GM12878 (cell line): ENCODE measurements around the gene PRR23C. TPM values are rescaled to one million over a fixed set of nuclear protein-coding genes. Genes with fewer than 3 reads are reported as not detected.

Source experiments
- ATAC-seq: fragments of 200-7000 bp; cut with Tn5 transposase; 3 replicates; pipeline ENCODE4 v1.9.1; 2020; ENCODE audit warnings: mild to moderate bottlenecking, moderate library complexity
- BruUV-seq: library from RNA; stranded (reverse); fragments of 400-500 nt; replicated peaks from 2 replicates; lab custom pipeline; 2021; lab: Mats Ljungman, UMichigan
- CTCF ChIA-PET: fragments of 300-600 bp; sonication (Branson Sonifier 250); formaldehyde crosslinking; extraction: SDS; loops from one replicate; lab custom pipeline; 2021; ENCODE audit warnings: inconsistent platforms; lab: Yijun Ruan, JAX
- POLR2A ChIA-PET: fragments of 350-600 bp; formaldehyde crosslinking; extraction: SDS; loops from one replicate; lab custom pipeline; 2021; ENCODE audit warnings: inconsistent platforms; lab: Charles Lee
- RAD21 ChIA-PET: fragments of 300-600 bp; sonication (Branson Sonifier 250); formaldehyde crosslinking; loops from one replicate; lab custom pipeline; 2023; ENCODE audit warnings: antibody characterized with exemption; ENCODE audit not compliant: unreplicated experiment; lab: Charles Lee
- SMC1A ChIA-PET: fragments of 300-600 bp; sonication (Branson Sonifier 250); formaldehyde crosslinking; loops from one replicate; lab custom pipeline; 2023; ENCODE audit not compliant: unreplicated experiment, uncharacterized antibody; lab: Charles Lee
- DNase-seq: peaks from one replicate; pipeline ENCODE4 v3.0.0-alpha.2; 2011; ENCODE audit warnings: low read depth, low spot score
- FAIRE-seq: peaks from 3 replicates; lab custom pipeline; 2011; peaks lifted over from hg19 to GRCh38; lab: Jason Lieb, UNC
- H2AFZ ChIP-seq: 2 replicates; pipeline ENCODE4 v1.6.0; 2011; ENCODE audit warnings: low read depth, low read length, control low read depth; ENCODE audit not compliant: control insufficient read depth
- H3K27ac ChIP-seq: 2 replicates; pipeline ENCODE4 v1.5.1; 2011; ENCODE audit warnings: control low read depth; ENCODE audit not compliant: control insufficient read depth, insufficient read depth
- H3K27me3 ChIP-seq, 2 experiments: replicated peaks in 1 of 2; 2 replicates each; pipeline versions ENCODE4 v1.6.0 to v1.6.1; 2011; ENCODE audit warnings: low read length in 1 of 2; ENCODE audit not compliant: control insufficient read depth in 2 of 2, insufficient read depth in 2 of 2
- H3K36me3 ChIP-seq, 2 experiments: 2 replicates each; pipeline ENCODE4 v1.5.1; 2011; ENCODE audit warnings: low read length in 1 of 2; ENCODE audit not compliant: control insufficient read depth in 2 of 2, insufficient read depth in 2 of 2
- H3K4me1 ChIP-seq: 2 replicates; pipeline ENCODE4 v1.6.1; 2011; ENCODE audit warnings: mild to moderate bottlenecking, low read length, moderate library complexity, mixed read lengths; ENCODE audit not compliant: control insufficient read depth, insufficient read depth
- H3K4me2 ChIP-seq: 2 replicates; pipeline ENCODE4 v1.6.0; 2011; ENCODE audit warnings: control low read depth; ENCODE audit not compliant: control insufficient read depth, insufficient read depth
- H3K4me3 ChIP-seq: fragments of 200-600 bp; sonication (generic); 2 replicates; pipeline ENCODE4 v1.5.1; 2016
- H3K79me2 ChIP-seq: 2 replicates; pipeline ENCODE4 v1.6.0; 2011; ENCODE audit warnings: low read length; ENCODE audit not compliant: control insufficient read depth, insufficient read depth
- H3K9ac ChIP-seq: 2 replicates; pipeline ENCODE4 v1.8.0; 2011; ENCODE audit warnings: low read length, control low read depth, mixed read lengths; ENCODE audit not compliant: control insufficient read depth, insufficient read depth
- H3K9me3 ChIP-seq: replicated peaks from 3 replicates; pipeline ENCODE4 v1.5.1; 2011; ENCODE audit warnings: mild to moderate bottlenecking, low read length; ENCODE audit not compliant: control insufficient read depth, insufficient read depth
- H4K20me1 ChIP-seq: 2 replicates; pipeline ENCODE4 v1.6.0; 2011; ENCODE audit not compliant: control insufficient read depth, insufficient read depth
- BHLHE40 ChIP-seq, 2 experiments: fragments of 450-650 bp in 1 of 2; IDR thresholded peaks; 2 replicates each; pipeline ENCODE4 v1.6.1; 2011 to 2017; ENCODE audit warnings: low read depth in 2 of 2, borderline replicate concordance in 1 of 2, improper control_type of control experiment in 1 of 2, low read length in 1 of 2, mild to moderate bottlenecking in 1 of 2
- EP300 ChIP-seq, 2 experiments: fragments of 150-350 bp in 1 of 2; IDR thresholded peaks; 2 replicates each; pipeline ENCODE4 v1.6.1; 2011 to 2012; ENCODE audit warnings: low read depth in 2 of 2, low read length in 2 of 2, borderline replicate concordance in 1 of 2, improper control_type of control experiment in 1 of 2, inconsistent platforms in 1 of 2; ENCODE audit not compliant: control insufficient read depth in 1 of 2
- GATAD2B ChIP-seq: fragments of 450-650 bp; conservative IDR thresholded peaks from 2 replicates; pipeline ENCODE4 v1.6.1; 2017; ENCODE audit warnings: low read depth, mild to moderate bottlenecking, moderate library complexity
- HDAC2 ChIP-seq: fragments of 200-600 bp; sonication (generic); IDR thresholded peaks from 2 replicates; pipeline ENCODE4 v1.6.1; 2017
- IKZF1 ChIP-seq: fragments of 450-650 bp; conservative IDR thresholded peaks from 2 replicates; pipeline ENCODE4 v1.6.1; 2017; ENCODE audit warnings: antibody characterized with exemption, mild to moderate bottlenecking
- IKZF2 ChIP-seq, 2 experiments: fragments of 450-650 bp; IDR thresholded peaks; 2 replicates each; pipeline ENCODE4 v1.6.1; 2017; ENCODE audit warnings: mild to moderate bottlenecking in 2 of 2, moderate library complexity in 2 of 2
- IRF4 ChIP-seq: IDR thresholded peaks from 2 replicates; pipeline ENCODE4 v1.6.1; 2011; ENCODE audit warnings: low read depth, low read length
- LARP7 ChIP-seq: fragments of 450-650 bp; IDR thresholded peaks from 2 replicates; pipeline ENCODE4 v1.6.1; 2017; ENCODE audit warnings: mild to moderate bottlenecking
- PAX5 ChIP-seq: IDR thresholded peaks from 2 replicates; pipeline ENCODE4 v1.6.1; 2011; ENCODE audit warnings: low read depth, low read length, borderline replicate concordance
- RELA ChIP-seq: fragments of 450-650 bp; IDR thresholded peaks from 2 replicates; pipeline ENCODE4 v1.8.0; 2014; ENCODE audit warnings: borderline replicate concordance; ENCODE audit not compliant: partially characterized antibody
- SIX5 ChIP-seq: IDR thresholded peaks from 2 replicates; pipeline ENCODE4 v1.6.1; 2011; ENCODE audit warnings: mild to moderate bottlenecking, low read depth, low read length, moderate library complexity; ENCODE audit not compliant: severe bottlenecking
- SREBF1 ChIP-seq: IDR thresholded peaks from 2 replicates; pipeline ENCODE4 v1.6.1; 2012; ENCODE audit warnings: mild to moderate bottlenecking, low read length
- STAT3 ChIP-seq: IDR thresholded peaks from 2 replicates; pipeline ENCODE4 v1.6.1; 2011; ENCODE audit warnings: low read depth, low read length, improper control_type of control experiment
- TCF7 ChIP-seq: IDR thresholded peaks from 2 replicates; pipeline ENCODE4 v1.6.1; 2014; ENCODE audit warnings: antibody characterized with exemption, borderline replicate concordance
- ZNF24 ChIP-seq: fragments of 450-650 bp; IDR thresholded peaks from 2 replicates; pipeline ENCODE4 v1.6.1; 2017; ENCODE audit warnings: antibody characterized with exemption, mild to moderate bottlenecking
- WGBS: methylation state at CpG from one replicate; pipeline ENCODE4 v1.1.6; 2016; ENCODE audit warnings: low lambda C conversion rate; ENCODE audit not compliant: insufficient replicate concordance, insufficient coverage; ENCODE audit errors: missing lambda C conversion rate; 5-methylcytosine and 5-hydroxymethylcytosine counted together
- in situ Hi-C: fragments of 300-500 bp; cut with MboI; formaldehyde crosslinking; loops from 9 replicates; pipeline ENCODE4 v1.14.3; 2018; ENCODE audit warnings: mixed read lengths
- intact Hi-C: fragments of 100-400 bp; cut with micrococcal nuclease; formaldehyde crosslinking; loops from one replicate; pipeline ENCODE4 v1.14.2; 2022; ENCODE audit not compliant: unreplicated experiment
- polyA plus RNA-seq, 11 experiments: library from polyadenylated mRNA; depleted of rRNA in 4 of 11; unstranded in 6 of 11; stranded (reverse) in 5 of 11; fragments of >200 nt; fragmentation: Nextera tagmentation in 4 of 11; fragmentation: Illumina TruSeq in 1 of 11; extraction: Ambion mirVana in 4 of 11; extraction: Trizol in 1 of 11; gene quantifications; 1 replicate in 1 of 11; 2 replicates in 10 of 11; pipeline versions ENCODE4 v1.2.1 to v1.2.3, GENCODE V29; 2011 to 2016; ENCODE audit warnings: inconsistent platforms in 2 of 11, missing spikeins in 2 of 11, low read depth in 1 of 11
- total RNA-seq, 4 experiments: library from RNA; depleted of rRNA in 3 of 4; stranded (reverse); fragments of >200 nt in 3 of 4; fragmentation: Illumina TruSeq in 1 of 4; extraction: Trizol in 1 of 4; gene quantifications; 2 replicates each; pipeline versions ENCODE4 v1.2.1 to v1.2.3, GENCODE V29; 2013 to 2021
- TF ChIP-seq, protein P1 (sequence below): fragments of 450-650 bp; IDR thresholded peaks from 2 replicates; pipeline ENCODE4 v1.6.1; 2016; ENCODE audit warnings: mild to moderate bottlenecking
- TF ChIP-seq, protein P2 (sequence below): fragments of 450-650 bp; IDR thresholded peaks from 2 replicates; pipeline ENCODE4 v1.6.1; 2018; ENCODE audit warnings: borderline replicate concordance, mild to moderate bottlenecking; ENCODE audit not compliant: partially characterized antibody
- TF ChIP-seq, protein P3 (sequence below): fragments of 450-650 bp; IDR thresholded peaks from 2 replicates; pipeline ENCODE4 v1.6.1; 2018; ENCODE audit warnings: mild to moderate bottlenecking, low read depth, moderate library complexity; ENCODE audit not compliant: partially characterized antibody

The PRR23C gene
- total and polyA plus RNA-seq, 10 of the 15 experiments (the other 5 are each of a cell fraction or from before 2014, with no cell fraction given), result not detected

DNA sequence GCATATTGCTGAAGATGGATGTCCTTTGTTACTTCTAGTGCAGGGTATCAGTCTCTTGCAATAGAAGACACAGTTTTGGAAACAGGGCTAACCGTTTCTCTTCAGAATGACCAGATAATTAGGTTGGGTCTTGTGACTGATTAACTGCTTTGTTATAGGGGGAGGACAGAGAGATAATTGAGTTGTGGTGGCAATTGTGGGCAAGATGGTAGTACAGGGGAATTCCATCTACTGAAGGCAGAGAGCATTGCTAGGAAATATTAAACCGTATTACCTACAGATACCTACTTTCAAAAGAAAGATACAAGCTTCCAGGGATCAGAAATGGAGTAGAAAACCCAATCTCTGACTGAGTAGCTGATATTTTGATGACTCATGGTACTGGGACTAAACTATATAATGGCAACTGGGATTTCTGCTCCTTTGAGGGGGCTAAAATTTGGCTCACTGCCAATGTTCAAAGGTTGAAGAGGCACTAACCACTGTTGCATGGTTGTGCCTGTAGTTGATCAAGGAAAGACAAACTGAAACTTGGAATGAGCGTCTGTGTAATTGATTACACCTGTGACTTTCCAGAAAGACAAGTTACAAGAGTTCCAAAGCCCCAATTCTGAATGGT, 28.2 kb downstream of the PRR23C start:
- Histone ChIP-seq H3K9me3 (no peaks in the 10 kb centered on the region; the same call in 2 of the 3 replicates), H3K4me1 (no peaks in the 10 kb centered on the region), H3K27me3 (no peaks in the 10 kb centered on the region), H3K4me3 (no peak overlapping the region), H3K9ac (no peak overlapping the region), H3K36me3 (no peaks in the 10 kb centered on the region), H3K79me2 (no peaks in the 10 kb centered on the region), H4K20me1 (no peaks in the 10 kb centered on the region), H2AFZ (no peak overlapping the region), H3K4me2 (no peak overlapping the region), H3K27ac (no peak overlapping the region)
- peak; percentile 95 for ATAC-seq
- ChIA-PET RAD21 (no interaction called here), SMC1A (interaction anchor here (1.1 to 1.4 kb wide), 2 partner anchors 88 to 93 kb away, joined by 3 read pairs; no protein-coding TSS in a partner anchor), CTCF (no interaction called here), POLR2A (no interaction called here)
- intact Hi-C loops (no loop called here), in situ Hi-C loops (no loop called here)
- WGBS, result 13% methylated on average over 3 of the region's 3 CpGs
- peak; percentile 55 for DNase-seq
- BruUV-seq, result no TSS peak
- no peak for FAIRE-seq
- TF ChIP-seq, protein P1, sequence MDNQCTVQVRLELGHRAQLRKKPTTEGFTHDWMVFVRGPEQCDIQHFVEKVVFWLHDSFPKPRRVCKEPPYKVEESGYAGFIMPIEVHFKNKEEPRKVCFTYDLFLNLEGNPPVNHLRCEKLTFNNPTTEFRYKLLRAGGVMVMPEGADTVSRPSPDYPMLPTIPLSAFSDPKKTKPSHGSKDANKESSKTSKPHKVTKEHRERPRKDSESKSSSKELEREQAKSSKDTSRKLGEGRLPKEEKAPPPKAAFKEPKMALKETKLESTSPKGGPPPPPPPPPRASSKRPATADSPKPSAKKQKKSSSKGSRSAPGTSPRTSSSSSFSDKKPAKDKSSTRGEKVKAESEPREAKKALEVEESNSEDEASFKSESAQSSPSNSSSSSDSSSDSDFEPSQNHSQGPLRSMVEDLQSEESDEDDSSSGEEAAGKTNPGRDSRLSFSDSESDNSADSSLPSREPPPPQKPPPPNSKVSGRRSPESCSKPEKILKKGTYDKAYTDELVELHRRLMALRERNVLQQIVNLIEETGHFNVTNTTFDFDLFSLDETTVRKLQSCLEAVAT, result peak; percentile 32; the same call in 1 of the 2 replicates
- TF ChIP-seq EP300 (IDR thresholded peaks at IDR 0.05; ENCODE audit: borderline replicate concordance in 1 of 2, control insufficient read depth in 1 of 2, low read depth in 2 of 2, low read length in 2 of 2), result peak in 1 of 2 experiments; percentile 17; a peak in 2 of 4 replicates
- no peak for TF ChIP-seq ZNF24
- TF ChIP-seq, protein P2, sequence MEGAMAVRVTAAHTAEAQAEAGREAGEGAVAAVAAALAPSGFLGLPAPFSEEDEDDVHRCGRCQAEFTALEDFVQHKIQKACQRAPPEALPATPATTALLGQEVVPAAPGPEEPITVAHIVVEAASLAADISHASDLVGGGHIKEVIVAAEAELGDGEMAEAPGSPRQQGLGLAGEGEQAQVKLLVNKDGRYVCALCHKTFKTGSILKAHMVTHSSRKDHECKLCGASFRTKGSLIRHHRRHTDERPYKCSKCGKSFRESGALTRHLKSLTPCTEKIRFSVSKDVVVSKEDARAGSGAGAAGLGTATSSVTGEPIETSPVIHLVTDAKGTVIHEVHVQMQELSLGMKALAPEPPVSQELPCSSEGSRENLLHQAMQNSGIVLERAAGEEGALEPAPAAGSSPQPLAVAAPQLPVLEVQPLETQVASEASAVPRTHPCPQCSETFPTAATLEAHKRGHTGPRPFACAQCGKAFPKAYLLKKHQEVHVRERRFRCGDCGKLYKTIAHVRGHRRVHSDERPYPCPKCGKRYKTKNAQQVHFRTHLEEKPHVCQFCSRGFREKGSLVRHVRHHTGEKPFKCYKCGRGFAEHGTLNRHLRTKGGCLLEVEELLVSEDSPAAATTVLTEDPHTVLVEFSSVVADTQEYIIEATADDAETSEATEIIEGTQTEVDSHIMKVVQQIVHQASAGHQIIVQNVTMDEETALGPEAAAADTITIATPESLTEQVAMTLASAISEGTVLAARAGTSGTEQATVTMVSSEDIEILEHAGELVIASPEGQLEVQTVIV, result no peak
- no peak for TF ChIP-seq PAX5
- no peak for TF ChIP-seq SIX5
- TF ChIP-seq GATAD2B, result no peak
- no peak for TF ChIP-seq HDAC2
- TF ChIP-seq IRF4, result no peak
- TF ChIP-seq, protein P3, sequence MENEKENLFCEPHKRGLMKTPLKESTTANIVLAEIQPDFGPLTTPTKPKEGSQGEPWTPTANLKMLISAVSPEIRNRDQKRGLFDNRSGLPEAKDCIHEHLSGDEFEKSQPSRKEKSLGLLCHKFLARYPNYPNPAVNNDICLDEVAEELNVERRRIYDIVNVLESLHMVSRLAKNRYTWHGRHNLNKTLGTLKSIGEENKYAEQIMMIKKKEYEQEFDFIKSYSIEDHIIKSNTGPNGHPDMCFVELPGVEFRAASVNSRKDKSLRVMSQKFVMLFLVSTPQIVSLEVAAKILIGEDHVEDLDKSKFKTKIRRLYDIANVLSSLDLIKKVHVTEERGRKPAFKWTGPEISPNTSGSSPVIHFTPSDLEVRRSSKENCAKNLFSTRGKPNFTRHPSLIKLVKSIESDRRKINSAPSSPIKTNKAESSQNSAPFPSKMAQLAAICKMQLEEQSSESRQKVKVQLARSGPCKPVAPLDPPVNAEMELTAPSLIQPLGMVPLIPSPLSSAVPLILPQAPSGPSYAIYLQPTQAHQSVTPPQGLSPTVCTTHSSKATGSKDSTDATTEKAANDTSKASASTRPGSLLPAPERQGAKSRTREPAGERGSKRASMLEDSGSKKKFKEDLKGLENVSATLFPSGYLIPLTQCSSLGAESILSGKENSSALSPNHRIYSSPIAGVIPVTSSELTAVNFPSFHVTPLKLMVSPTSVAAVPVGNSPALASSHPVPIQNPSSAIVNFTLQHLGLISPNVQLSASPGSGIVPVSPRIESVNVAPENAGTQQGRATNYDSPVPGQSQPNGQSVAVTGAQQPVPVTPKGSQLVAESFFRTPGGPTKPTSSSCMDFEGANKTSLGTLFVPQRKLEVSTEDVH, result no peak
- no peak for TF ChIP-seq TCF7
- peak in 1 of 2 experiments; percentile 63; a peak in 1 of 4 replicates for TF ChIP-seq BHLHE40 (IDR thresholded peaks at IDR 0.05; ENCODE audit: borderline replicate concordance in 1 of 2, low read depth in 2 of 2, low read length in 1 of 2)
- TF ChIP-seq STAT3, result no peak
- TF ChIP-seq IKZF1, result peak; percentile 80
- no peak for TF ChIP-seq LARP7
- no peak for TF ChIP-seq SREBF1
- TF ChIP-seq IKZF2 (IDR thresholded peaks at IDR 0.05), result peak; percentile 64 to 81
- TF ChIP-seq RELA, result peak; percentile 52
